Hepatocyte (in vitro differentiated cells): ENCODE data around the gene TRAM2.

ENCODE experiments used
- EZH2 ChIP-seq: fragments of 200-600 bp; sonication (generic); IDR thresholded peaks from 2 replicates; pipeline ENCODE4 v1.6.1; 2016; ENCODE audit warnings: antibody characterized with exemption, mild to moderate bottlenecking, borderline replicate concordance
- TF ChIP-seq, protein P1 (sequence below): fragments of 200-600 bp; sonication (generic); IDR thresholded peaks from 2 replicates; pipeline ENCODE4 v1.5.1; 2016; ENCODE audit warnings: antibody characterized with exemption, mild to moderate bottlenecking; ENCODE audit not compliant: poor library complexity

DNA sequence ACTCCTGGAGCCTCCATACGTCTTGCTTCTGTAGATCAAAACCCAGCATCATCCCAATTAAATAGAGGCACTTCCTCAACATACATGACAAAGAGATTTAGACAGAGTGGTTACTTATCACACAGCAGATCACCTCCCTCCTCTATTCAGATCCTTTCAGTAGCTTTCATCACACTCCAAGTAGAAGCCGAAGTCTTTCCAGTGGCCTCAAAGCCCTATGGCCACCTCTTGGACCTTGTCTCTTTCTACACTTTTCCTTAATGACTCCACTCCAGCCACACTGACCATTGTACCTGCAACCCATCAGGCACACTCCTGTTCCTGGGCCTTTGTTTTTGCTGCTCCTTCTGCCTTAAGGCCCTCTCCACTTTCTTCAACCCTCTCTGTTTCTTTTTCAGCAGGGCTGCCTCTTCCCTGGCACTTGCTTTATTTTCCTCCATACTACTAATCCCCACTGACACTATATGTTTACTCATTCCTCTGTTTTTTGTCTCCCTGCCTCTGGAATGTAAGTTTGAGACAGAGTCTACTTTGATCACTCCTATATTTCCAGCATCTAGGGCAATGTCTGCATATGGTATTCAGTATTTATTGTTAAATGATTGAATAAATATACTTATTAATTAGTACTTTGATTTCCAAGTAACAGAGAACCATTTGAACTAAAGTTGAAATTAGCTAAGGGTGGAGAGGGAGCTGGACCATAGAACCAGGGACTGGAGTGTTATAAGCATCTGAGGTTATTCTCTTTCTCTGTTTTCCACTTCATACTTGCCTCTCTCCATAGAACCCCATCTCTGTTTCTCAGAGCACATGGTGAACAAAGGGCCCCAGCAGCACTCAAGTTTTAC is 43.4 kb upstream of the TRAM2 start:
- TF ChIP-seq, protein P1, sequence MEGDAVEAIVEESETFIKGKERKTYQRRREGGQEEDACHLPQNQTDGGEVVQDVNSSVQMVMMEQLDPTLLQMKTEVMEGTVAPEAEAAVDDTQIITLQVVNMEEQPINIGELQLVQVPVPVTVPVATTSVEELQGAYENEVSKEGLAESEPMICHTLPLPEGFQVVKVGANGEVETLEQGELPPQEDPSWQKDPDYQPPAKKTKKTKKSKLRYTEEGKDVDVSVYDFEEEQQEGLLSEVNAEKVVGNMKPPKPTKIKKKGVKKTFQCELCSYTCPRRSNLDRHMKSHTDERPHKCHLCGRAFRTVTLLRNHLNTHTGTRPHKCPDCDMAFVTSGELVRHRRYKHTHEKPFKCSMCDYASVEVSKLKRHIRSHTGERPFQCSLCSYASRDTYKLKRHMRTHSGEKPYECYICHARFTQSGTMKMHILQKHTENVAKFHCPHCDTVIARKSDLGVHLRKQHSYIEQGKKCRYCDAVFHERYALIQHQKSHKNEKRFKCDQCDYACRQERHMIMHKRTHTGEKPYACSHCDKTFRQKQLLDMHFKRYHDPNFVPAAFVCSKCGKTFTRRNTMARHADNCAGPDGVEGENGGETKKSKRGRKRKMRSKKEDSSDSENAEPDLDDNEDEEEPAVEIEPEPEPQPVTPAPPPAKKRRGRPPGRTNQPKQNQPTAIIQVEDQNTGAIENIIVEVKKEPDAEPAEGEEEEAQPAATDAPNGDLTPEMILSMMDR, result no peak
- TF ChIP-seq EZH2, result no peak
